Measurements from ENCODE around the gene PTPRM. TPM values are rescaled to one million over a fixed set of nuclear protein-coding genes. Genes with fewer than 3 reads are reported as not detected.

PTPRM gene
- total RNA-seq, 1 donor = 84.7 TPM

- Histone ChIP-seq H2AFZ (ENCODE audit: low read length) (peak overlapping the region; percentile 37), H3K4me3 (ENCODE audit: insufficient read depth, low read length) (no peak overlapping the region), H3K27me3 (ENCODE audit: insufficient read depth, low read length) (no peaks in the 10 kb centered on the region), H3K79me2 (ENCODE audit: insufficient read depth, low read length) (peaks cover 24% of the 10 kb centered on the region), H4K20me1 (ENCODE audit: insufficient read depth, low read length) (no peaks in the 10 kb centered on the region), H3K9me3 (ENCODE audit: low read depth, low read length) (no peaks in the 10 kb centered on the region), H3K27ac (ENCODE audit: low read depth, low read length) (no peak overlapping the region), H3K36me3 (ENCODE audit: insufficient read depth, low read length) (no peaks in the 10 kb centered on the region), H3K4me2 (ENCODE audit: insufficient read depth, low read length) (peak overlapping the region; percentile 77), H3K4me1 (ENCODE audit: insufficient read depth, low read length) (peaks cover 18% of the 10 kb centered on the region)
- DNase-seq (ENCODE audit: insufficient read length, low spot score, missing footprints) = peak; percentile 38
- TF ChIP-seq CTCF (IDR thresholded peaks at IDR 0.05; ENCODE audit: extremely low read depth, low read depth, low read length) = no peak
Measured at GRCh38 chr18:7565677-7566076, 1.4 kb upstream of the PTPRM start.

- H3K9me3 ChIP-seq (ENCODE audit: low read depth, low read length) = no peaks in the 10 kb centered on the region
- peak overlapping the region; percentile 80 for H3K27ac ChIP-seq (ENCODE audit: low read depth, low read length)
- peaks cover 18% of the 10 kb centered on the region for H3K4me1 ChIP-seq (ENCODE audit: insufficient read depth, low read length)
- no peaks in the 10 kb centered on the region for H4K20me1 ChIP-seq (ENCODE audit: insufficient read depth, low read length)
- peak overlapping the region; percentile 87 for H2AFZ ChIP-seq (ENCODE audit: low read length)
- H3K4me2 ChIP-seq (ENCODE audit: insufficient read depth, low read length) = peak overlapping the region; percentile 77
- no peaks in the 10 kb centered on the region for H3K36me3 ChIP-seq (ENCODE audit: insufficient read depth, low read length)
- peak overlapping the region; percentile 89 for H3K4me3 ChIP-seq (ENCODE audit: insufficient read depth, low read length)
- DNase-seq (ENCODE audit: insufficient read length, low spot score, missing footprints) = peak; percentile 84
- no peak for TF ChIP-seq CTCF (IDR thresholded peaks at IDR 0.05; ENCODE audit: extremely low read depth, low read depth, low read length)
- H3K27me3 ChIP-seq (ENCODE audit: insufficient read depth, low read length) = no peaks in the 10 kb centered on the region
- peaks cover 28% of the 10 kb centered on the region for H3K79me2 ChIP-seq (ENCODE audit: insufficient read depth, low read length)
Measured at GRCh38 chr18:7566244-7566566, 911 bp upstream of the PTPRM start.

GRCh38 chr18:7567474-7568425 lies 634 bp downstream of the PTPRM start:
- Histone ChIP-seq H3K4me1 (ENCODE audit: insufficient read depth, low read length) (peaks cover 22% of the 10 kb centered on the region), H3K36me3 (ENCODE audit: insufficient read depth, low read length) (no peaks in the 10 kb centered on the region), H3K4me3 (ENCODE audit: insufficient read depth, low read length) (peak overlapping the region; percentile 89), H2AFZ (ENCODE audit: low read length) (peak overlapping the region; percentile 88), H3K27ac (ENCODE audit: low read depth, low read length) (peak overlapping the region; percentile 63), H3K27me3 (ENCODE audit: insufficient read depth, low read length) (no peaks in the 10 kb centered on the region), H4K20me1 (ENCODE audit: insufficient read depth, low read length) (no peaks in the 10 kb centered on the region), H3K4me2 (ENCODE audit: insufficient read depth, low read length) (peak overlapping the region; percentile 96), H3K79me2 (ENCODE audit: insufficient read depth, low read length) (peaks cover 40% of the 10 kb centered on the region), H3K9me3 (ENCODE audit: low read depth, low read length) (no peaks in the 10 kb centered on the region)
- TF ChIP-seq CTCF (IDR thresholded peaks at IDR 0.05; ENCODE audit: extremely low read depth, low read depth, low read length) = no peak
- DNase-seq (ENCODE audit: insufficient read length, low spot score, missing footprints) = peak; percentile 93

GRCh38 chr18:7568426-7568825 lies 1.3 kb downstream of the PTPRM start:
- H3K36me3 ChIP-seq (ENCODE audit: insufficient read depth, low read length) = no peaks in the 10 kb centered on the region
- H3K79me2 ChIP-seq (ENCODE audit: insufficient read depth, low read length) = peaks cover 47% of the 10 kb centered on the region
- peak overlapping the region; percentile 96 for H3K4me2 ChIP-seq (ENCODE audit: insufficient read depth, low read length)
- H3K4me3 ChIP-seq (ENCODE audit: insufficient read depth, low read length) = peak overlapping the region; percentile 89
- no peaks in the 10 kb centered on the region for H3K9me3 ChIP-seq (ENCODE audit: low read depth, low read length)
- peak; percentile 14 for TF ChIP-seq CTCF (IDR thresholded peaks at IDR 0.05; ENCODE audit: extremely low read depth, low read depth, low read length)
- peak overlapping the region; percentile 66 for H2AFZ ChIP-seq (ENCODE audit: low read length)
- no peaks in the 10 kb centered on the region for H3K27me3 ChIP-seq (ENCODE audit: insufficient read depth, low read length)
- no peak for DNase-seq (ENCODE audit: insufficient read length, low spot score, missing footprints)
- no peaks in the 10 kb centered on the region for H4K20me1 ChIP-seq (ENCODE audit: insufficient read depth, low read length)
- H3K27ac ChIP-seq (ENCODE audit: low read depth, low read length) = peak overlapping the region; percentile 63
- H3K4me1 ChIP-seq (ENCODE audit: insufficient read depth, low read length) = peaks cover 28% of the 10 kb centered on the region

Data from osteoblast (primary cell).